MCF 10A (cell line): ENCODE measurements around the gene GFM1. TPM values are rescaled to one million over a fixed set of nuclear protein-coding genes. Genes with fewer than 3 reads are reported as not detected.

Source experiments
- BruUV-seq: library from RNA; stranded (reverse); fragments of 400-500 nt; replicated peaks from 2 replicates; lab custom pipeline; 2021; lab: Mats Ljungman, UMichigan
- CTCF ChIA-PET: fragments of 300-600 bp; sonication (Branson Sonifier 250); formaldehyde crosslinking; extraction: SDS; loops from one replicate; lab custom pipeline; 2021; ENCODE audit warnings: antibody characterized with exemption, inconsistent platforms; lab: Yijun Ruan, JAX
- POLR2A ChIA-PET: fragments of 300-600, 350-650 bp; sonication (Branson Sonifier 250); formaldehyde crosslinking; extraction: SDS; loops from one replicate; lab custom pipeline; 2020; ENCODE audit warnings: antibody characterized with exemption, inconsistent platforms; lab: Yijun Ruan, JAX
- DNase-seq: peaks from one replicate; pipeline ENCODE4 v3.0.0-alpha.2; 2018; ENCODE audit not compliant: unreplicated experiment
- H3K27ac Mint-ChIP-seq: one replicate; pipeline ENCODE4 v1.8.0; 2022; ENCODE audit warnings: mild to moderate bottlenecking, low read depth, mixed read lengths; ENCODE audit not compliant: unreplicated experiment
- H3K27me3 Mint-ChIP-seq: one replicate; pipeline ENCODE4 v1.8.0; 2022; ENCODE audit warnings: mixed read lengths; ENCODE audit not compliant: insufficient read depth, unreplicated experiment
- H3K36me3 Mint-ChIP-seq: one replicate; pipeline ENCODE4 v1.8.0; 2022; ENCODE audit warnings: mild to moderate bottlenecking, moderate library complexity, mixed read lengths; ENCODE audit not compliant: insufficient read depth, unreplicated experiment
- H3K4me1 Mint-ChIP-seq: one replicate; pipeline ENCODE4 v1.8.0; 2022; ENCODE audit warnings: mixed read lengths; ENCODE audit not compliant: insufficient read depth, unreplicated experiment
- H3K4me3 Mint-ChIP-seq: one replicate; pipeline ENCODE4 v1.8.0; 2022; ENCODE audit warnings: mild to moderate bottlenecking, moderate library complexity, mixed read lengths; ENCODE audit not compliant: unreplicated experiment
- H3K9me3 Mint-ChIP-seq: one replicate; pipeline ENCODE4 v1.8.0; 2022; ENCODE audit warnings: mixed read lengths; ENCODE audit not compliant: unreplicated experiment
- intact Hi-C: fragments of 100-400 bp; cut with micrococcal nuclease; formaldehyde crosslinking; loops from 2 replicates; pipeline ENCODE4 v1.14.1; 2022
- total RNA-seq: library from RNA; stranded (reverse); gene quantifications from 2 replicates; pipeline ENCODE4 v1.2.3, GENCODE V29; 2022
- TF ChIP-seq, protein P1 (sequence below): fragments of 200-600 bp; IDR thresholded peaks from one replicate; pipeline ENCODE4 v1.8.0; 2022; ENCODE audit warnings: antibody characterized with exemption, mild to moderate bottlenecking; ENCODE audit not compliant: unreplicated experiment

Gene GFM1
- total RNA-seq, 1 experiment from 2014 or later = 53.9 TPM

DNA sequence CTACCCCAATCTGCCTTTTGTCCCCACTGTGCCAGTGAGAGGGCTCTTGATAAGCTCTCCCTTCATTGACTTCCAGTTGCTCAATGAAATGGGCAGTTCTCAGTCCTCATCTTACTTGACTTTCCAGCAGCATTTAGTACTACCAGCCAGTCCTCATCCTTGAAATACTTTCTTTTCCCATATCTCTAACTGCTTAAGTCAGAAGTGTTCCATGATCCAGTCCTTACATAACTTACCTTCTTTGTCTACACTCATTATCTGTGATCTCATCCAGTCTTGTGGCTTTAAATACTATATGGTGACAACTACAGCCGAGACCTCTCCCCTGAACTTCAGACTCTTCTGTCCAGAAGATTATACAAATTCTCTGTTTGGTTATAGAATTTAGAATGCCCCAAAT is 59.2 kb downstream of the GFM1 start:
- TF ChIP-seq, protein P1, sequence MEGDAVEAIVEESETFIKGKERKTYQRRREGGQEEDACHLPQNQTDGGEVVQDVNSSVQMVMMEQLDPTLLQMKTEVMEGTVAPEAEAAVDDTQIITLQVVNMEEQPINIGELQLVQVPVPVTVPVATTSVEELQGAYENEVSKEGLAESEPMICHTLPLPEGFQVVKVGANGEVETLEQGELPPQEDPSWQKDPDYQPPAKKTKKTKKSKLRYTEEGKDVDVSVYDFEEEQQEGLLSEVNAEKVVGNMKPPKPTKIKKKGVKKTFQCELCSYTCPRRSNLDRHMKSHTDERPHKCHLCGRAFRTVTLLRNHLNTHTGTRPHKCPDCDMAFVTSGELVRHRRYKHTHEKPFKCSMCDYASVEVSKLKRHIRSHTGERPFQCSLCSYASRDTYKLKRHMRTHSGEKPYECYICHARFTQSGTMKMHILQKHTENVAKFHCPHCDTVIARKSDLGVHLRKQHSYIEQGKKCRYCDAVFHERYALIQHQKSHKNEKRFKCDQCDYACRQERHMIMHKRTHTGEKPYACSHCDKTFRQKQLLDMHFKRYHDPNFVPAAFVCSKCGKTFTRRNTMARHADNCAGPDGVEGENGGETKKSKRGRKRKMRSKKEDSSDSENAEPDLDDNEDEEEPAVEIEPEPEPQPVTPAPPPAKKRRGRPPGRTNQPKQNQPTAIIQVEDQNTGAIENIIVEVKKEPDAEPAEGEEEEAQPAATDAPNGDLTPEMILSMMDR = no peak
- Mint-ChIP-seq H3K9me3 (no peaks in the 10 kb centered on the region), H3K27ac (peak overlapping the region; percentile 14), H3K27me3 (no peaks in the 10 kb centered on the region), H3K4me1 (peaks cover 6% of the 10 kb centered on the region), H3K36me3 (peaks cover 32% of the 10 kb centered on the region), H3K4me3 (no peak overlapping the region)
- ChIA-PET CTCF (interaction anchor here (0.6 to 1.5 kb wide), 2 partner anchors 12 to 24 kb away, joined by 3 to 4 read pairs; no protein-coding TSS in a partner anchor), POLR2A (interaction anchor here (0.7 kb wide), 1 partner anchor 1068 kb away, joined by 3 read pairs; no protein-coding TSS in a partner anchor)
- intact Hi-C loops = no loop called here
- no peak for DNase-seq
- no TSS peak for BruUV-seq

DNA sequence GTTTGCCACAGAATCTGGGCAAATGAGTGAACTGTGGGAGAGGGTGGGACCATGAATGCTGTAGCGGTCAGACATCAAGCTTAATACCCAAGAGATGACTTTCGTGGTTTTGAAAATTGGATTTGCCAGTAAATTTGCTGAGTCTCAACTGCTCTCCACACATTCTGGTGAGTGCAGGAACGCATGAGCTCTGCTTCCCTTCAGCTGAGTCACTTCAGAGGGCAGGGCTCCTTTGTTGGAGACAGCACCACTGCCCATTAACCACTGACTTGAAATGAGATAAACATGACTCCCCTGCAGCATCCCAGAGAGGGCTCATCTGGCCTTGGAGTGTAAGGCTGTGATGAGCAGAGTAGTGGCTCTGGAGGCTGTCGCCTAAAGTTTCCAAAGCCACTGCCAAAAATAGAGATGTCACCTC is 65.3 kb downstream of the GFM1 start:
- ChIA-PET POLR2A (no interaction called here), CTCF (interaction anchor here (1.0 to 9.9 kb wide), 3 partner anchors 14 to 50 kb away, joined by 3 to 79 read pairs (median 5); no protein-coding TSS in a partner anchor)
- BruUV-seq = no TSS peak
- H3K4me3 Mint-ChIP-seq = no peak overlapping the region
- peak; percentile 47 for DNase-seq
- intact Hi-C loops = no loop called here
- no peak overlapping the region for H3K27ac Mint-ChIP-seq
- no peaks in the 10 kb centered on the region for H3K27me3 Mint-ChIP-seq
- H3K36me3 Mint-ChIP-seq = peaks cover 18% of the 10 kb centered on the region
- no peaks in the 10 kb centered on the region for H3K9me3 Mint-ChIP-seq
- TF ChIP-seq, protein P1 = no peak
- peaks cover 14% of the 10 kb centered on the region for H3K4me1 Mint-ChIP-seq

DNA sequence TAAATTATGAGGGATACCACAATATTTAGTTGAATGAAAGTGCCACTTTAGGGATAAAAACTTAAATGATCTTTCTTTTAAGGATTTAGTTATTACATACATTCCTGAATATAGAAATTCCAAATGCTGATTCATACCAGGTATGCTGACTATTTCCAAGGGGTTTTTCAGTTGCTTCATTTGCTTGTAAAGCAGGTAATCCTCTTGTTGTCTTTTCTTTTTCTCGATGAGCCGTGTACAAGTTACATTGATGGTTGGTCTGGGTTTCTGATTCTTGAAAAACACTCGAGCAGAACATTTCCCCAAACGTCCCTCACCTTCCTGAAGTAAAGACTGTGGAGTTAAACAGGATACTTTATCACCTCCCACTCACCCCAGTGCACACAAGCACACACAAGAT is 66.3 kb downstream of the GFM1 start:
- no TSS peak for BruUV-seq
- H3K27me3 Mint-ChIP-seq = no peaks in the 10 kb centered on the region
- ChIA-PET CTCF (interaction anchor here (0.7 to 9.9 kb wide), 2 partner anchors 17 to 67 kb away, joined by 4 to 79 read pairs; no protein-coding TSS in a partner anchor), POLR2A (no interaction called here)
- peaks cover 14% of the 10 kb centered on the region for H3K4me1 Mint-ChIP-seq
- H3K27ac Mint-ChIP-seq = peak overlapping the region; percentile 80
- intact Hi-C loops = no loop called here
- no peaks in the 10 kb centered on the region for H3K9me3 Mint-ChIP-seq
- DNase-seq = no peak
- TF ChIP-seq, protein P1 = no peak
- H3K4me3 Mint-ChIP-seq = no peak overlapping the region
- peaks cover 15% of the 10 kb centered on the region for H3K36me3 Mint-ChIP-seq

DNA sequence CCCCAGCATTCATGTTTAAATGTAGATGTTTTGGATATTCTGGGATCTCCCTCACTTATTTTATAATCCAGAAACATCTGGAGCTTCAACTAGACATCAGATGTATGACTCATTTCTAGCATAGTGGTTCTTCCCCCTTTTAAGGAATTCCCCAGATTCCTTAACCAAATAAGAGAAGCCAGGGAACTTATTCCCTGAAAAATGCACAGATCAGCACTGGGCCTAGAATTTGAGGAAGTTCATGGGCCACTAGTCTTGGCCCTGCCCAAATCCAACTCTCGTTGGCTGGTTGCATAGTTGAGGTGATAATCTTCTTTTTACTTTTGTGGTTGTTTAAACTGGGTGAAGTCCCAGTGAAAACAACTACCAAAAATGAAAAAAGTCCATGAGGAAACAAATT is 67.6 kb downstream of the GFM1 start:
- Mint-ChIP-seq H3K4me3 (no peak overlapping the region), H3K27me3 (no peaks in the 10 kb centered on the region), H3K4me1 (peaks cover 21% of the 10 kb centered on the region), H3K27ac (peak overlapping the region; percentile 80), H3K36me3 (peaks cover 7% of the 10 kb centered on the region), H3K9me3 (no peaks in the 10 kb centered on the region)
- intact Hi-C loops = no loop called here
- peak; percentile 51 for DNase-seq
- TF ChIP-seq, protein P1 = no peak
- BruUV-seq = no TSS peak
- ChIA-PET CTCF (interaction anchor here (9.9 kb wide), 1 partner anchor 16 kb away, joined by 79 read pairs; no protein-coding TSS in a partner anchor), POLR2A (interaction anchor here (0.6 kb wide), 1 partner anchor 77 kb away, joined by 3 read pairs; no protein-coding TSS in a partner anchor)
